ENCODE data around the gene CLEC4G. TPM values are rescaled to one million over a fixed set of nuclear protein-coding genes. Genes with fewer than 3 reads are reported as not detected.

The CLEC4G gene
- not detected in 2 replicates for total RNA-seq

GRCh38 chr19:7732045-7732444 lies at the start of gene CLEC4G:
Gene CLEC4G, minus strand, starts transcription at chr19:7732110. Its CDS starts 8 bp downstream, at chr19:7732102.

GRCh38 chr19:7762719-7763293 lies 30.9 kb upstream of the CLEC4G start, which contains the start of gene CLEC4M:
Gene CLEC4M, plus strand, starts transcription at chr19:7763243. Its CDS starts 24 bp downstream, at chr19:7763267.

GRCh38 chr19:7746903-7747884 lies 15.3 kb upstream of the CLEC4G start, which contains the start of gene CD209:
Gene CD209, minus strand, starts transcription at chr19:7747534. Its CDS starts 23 bp downstream, at chr19:7747511.

GRCh38 chr19:7701654-7702457 lies 30.1 kb downstream of the CLEC4G start, which contains the start of gene FCER2:
Gene FCER2, minus strand, starts transcription at chr19:7702131. Its CDS starts 2,371 bp downstream, at chr19:7699760.

GRCh38 chr19:7680606-7681339 lies 51.1 kb downstream of the CLEC4G start, which contains the start of gene TRAPPC5:
Gene TRAPPC5, plus strand, starts transcription at chr19:7680833. Its CDS starts 1,421 bp downstream, at chr19:7682254.

Other genes with a start within 250 kb of the CLEC4G start
- 2.4 and 2.6 TPM in 2 replicates for gene PEX11G, start 243.1 kb downstream of the CLEC4G start, total RNA-seq
- gene ZNF358, start 216.0 kb downstream of the CLEC4G start, total RNA-seq: 9.8 and 17.8 TPM in 2 replicates
- gene MCOLN1, start 209.5 kb downstream of the CLEC4G start, total RNA-seq: 1.9 and 5.3 TPM in 2 replicates
- 63.5 and 87.2 TPM in 2 replicates for gene PNPLA6, start 196.4 kb downstream of the CLEC4G start, total RNA-seq
- gene CAMSAP3, start 136.2 kb downstream of the CLEC4G start, total RNA-seq: 3.8 and 12.3 TPM in 2 replicates
- gene XAB2, start 102.6 kb downstream of the CLEC4G start, total RNA-seq: 22.4 and 31.8 TPM in 2 replicates
- gene PET100, start 102.3 kb downstream of the CLEC4G start, total RNA-seq: 6.0 and 8.0 TPM in 2 replicates
- not detected in 2 replicates for gene PCP2, start 98.4 kb downstream of the CLEC4G start, total RNA-seq
- gene STXBP2, start 95.0 kb downstream of the CLEC4G start, total RNA-seq: 47.5 and 57.6 TPM in 2 replicates
- not detected in 2 replicates for gene RETN, start 63.1 kb downstream of the CLEC4G start, total RNA-seq
- not detected in 2 replicates for gene MCEMP1, start 55.0 kb downstream of the CLEC4G start, total RNA-seq
- gene TRAPPC5, start 51.3 kb downstream of the CLEC4G start, total RNA-seq: 74.0 and 75.9 TPM in 2 replicates
- gene FCER2, start 30.0 kb downstream of the CLEC4G start, total RNA-seq: not detected in 2 replicates
- gene CD209, start 15.4 kb upstream of the CLEC4G start, total RNA-seq: not detected in 2 replicates
- gene CLEC4M, start 31.1 kb upstream of the CLEC4G start, total RNA-seq: not detected in 2 replicates
- gene EVI5L, start 98.1 kb upstream of the CLEC4G start, total RNA-seq: 12.0 and 12.1 TPM in 2 replicates
- under 0.01 TPM in 1 of 2 replicates, not detected in the other for gene PRR36, start 142.3 kb upstream of the CLEC4G start, total RNA-seq
- gene LRRC8E, start 156.4 kb upstream of the CLEC4G start, total RNA-seq: 8.3 and 19.0 TPM in 2 replicates
- gene MAP2K7, start 171.8 kb upstream of the CLEC4G start, total RNA-seq: 11.3 and 11.5 TPM in 2 replicates
- 4.3 and 5.5 TPM in 2 replicates for gene TGFBR3L, start 182.7 kb upstream of the CLEC4G start, total RNA-seq
- gene SNAPC2, start 188.2 kb upstream of the CLEC4G start, total RNA-seq: 10.1 and 20.7 TPM in 2 replicates
- gene CTXN1, start 194.0 kb upstream of the CLEC4G start, total RNA-seq: 8.2 TPM in 1 of 2 replicates, not detected in the other
- gene TIMM44, start 211.6 kb upstream of the CLEC4G start, total RNA-seq: 71.8 and 84.6 TPM in 2 replicates